ENCODE results near the gene PPCDC. TPM values are rescaled to one million over a fixed set of nuclear protein-coding genes. Genes with fewer than 3 reads are reported as not detected.

PPCDC gene
- polyA plus RNA-seq, 3 donors: 14.2 to 33.7 (median 18.7) TPM

DNA sequence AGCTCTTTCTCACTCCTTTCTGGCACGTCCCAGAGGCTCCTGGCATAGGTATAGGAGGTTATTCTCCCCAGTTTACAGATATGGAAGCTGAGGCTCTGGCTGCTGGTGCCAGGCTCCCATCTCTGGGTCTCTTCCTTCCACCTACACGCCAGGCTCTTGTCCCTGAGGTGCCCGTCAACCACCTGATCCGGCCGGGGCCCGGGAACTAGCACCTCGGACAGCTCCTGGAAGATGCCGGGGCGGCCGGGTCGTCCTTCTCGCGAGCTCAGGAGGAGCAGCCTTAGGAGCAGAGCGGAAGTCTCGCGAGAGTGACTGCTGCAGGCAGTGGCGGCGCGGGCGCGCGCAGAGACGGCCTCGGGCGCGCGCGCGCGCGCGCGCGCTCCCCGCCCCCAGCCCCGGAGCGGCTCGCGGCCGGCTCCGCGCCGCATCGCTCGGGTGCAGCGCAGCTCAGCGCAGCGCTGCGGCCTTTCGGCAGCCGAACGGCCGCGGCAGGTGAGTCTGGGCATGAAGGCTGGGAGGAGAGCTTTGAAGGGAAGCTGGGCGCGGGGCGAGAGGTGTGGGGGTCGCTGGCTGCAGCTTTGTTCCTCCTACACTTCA is 28.1 kb upstream of the PPCDC start, which contains the start of gene SCAMP5:
SCAMP5 (plus strand) TSS at position 382 of the 597 bp plus-strand sequence. CDS start 16,277 bp downstream, outside the sequence.
- Histone ChIP-seq H3K36me3 (replicated peaks in 1 of 2; ENCODE audit: control insufficient read depth in 1 of 2, insufficient read depth in 2 of 2, low read length in 2 of 2) (no peaks in the 10 kb centered on the region), H3K27ac (ENCODE audit: low read depth in 1 of 2, low read length in 2 of 2) (no peak within 1 kb of the TSS), H3K4me3 (replicated peaks in 1 of 3; ENCODE audit: low read depth in 2 of 3, low read length in 3 of 3) (peak within 1 kb of the TSS; percentile 49 to 84 (median 58)), H3K27me3 (ENCODE audit: control insufficient read depth in 2 of 2, insufficient read depth in 2 of 2, low read length in 2 of 2) (peaks cover 13 to 29% of the 10 kb centered on the region in 2 donors), H3K9ac (ENCODE audit: insufficient read depth, low read length, poor library complexity, severe bottlenecking) (peak within 1 kb of the TSS; percentile 46), H3K4me2 (replicated peaks; ENCODE audit: extremely low read depth, low read length, poor library complexity, severe bottlenecking) (peak within 1 kb of the TSS; percentile 90), H3K79me2 (ENCODE audit: insufficient read depth, low read length) (no peaks in the 10 kb centered on the region), H4K20me1 (ENCODE audit: insufficient read depth, low read length) (no peaks in the 10 kb centered on the region), H2AFZ (ENCODE audit: insufficient read depth, low read depth, low read length, poor library complexity, severe bottlenecking) (peak within 1 kb of the TSS; percentile 70), H3K9me3 (replicated peaks in 1 of 2; ENCODE audit: control insufficient read depth in 1 of 2, insufficient read depth in 1 of 2, low read length in 2 of 2) (no peaks in the 10 kb centered on the region), H3K4me1 (ENCODE audit: control insufficient read depth in 1 of 2, insufficient read depth in 2 of 2, low read length in 2 of 2) (peaks cover 10 to 11% of the 10 kb centered on the region in 2 donors)
- peak within 1 kb of the TSS in 1 of 7 donors; percentile 25 for H3K27ac Mint-ChIP-seq
- WGBS (ENCODE audit: insufficient coverage): 0% methylated on average over 53 of the region's 58 CpGs
- peak within 1 kb of the TSS; percentile 77 to 89 for H3K4me3 Mint-ChIP-seq
- H3K4me1 Mint-ChIP-seq: peaks cover 18% of the 10 kb centered on the region
- DNase-seq: peak; percentile 86 to 91 (median 88)
- H3K9me3 Mint-ChIP-seq: peaks cover 0 to 9% (median 5%) of the 10 kb centered on the region in 7 donors
- TF ChIP-seq, protein P1, sequence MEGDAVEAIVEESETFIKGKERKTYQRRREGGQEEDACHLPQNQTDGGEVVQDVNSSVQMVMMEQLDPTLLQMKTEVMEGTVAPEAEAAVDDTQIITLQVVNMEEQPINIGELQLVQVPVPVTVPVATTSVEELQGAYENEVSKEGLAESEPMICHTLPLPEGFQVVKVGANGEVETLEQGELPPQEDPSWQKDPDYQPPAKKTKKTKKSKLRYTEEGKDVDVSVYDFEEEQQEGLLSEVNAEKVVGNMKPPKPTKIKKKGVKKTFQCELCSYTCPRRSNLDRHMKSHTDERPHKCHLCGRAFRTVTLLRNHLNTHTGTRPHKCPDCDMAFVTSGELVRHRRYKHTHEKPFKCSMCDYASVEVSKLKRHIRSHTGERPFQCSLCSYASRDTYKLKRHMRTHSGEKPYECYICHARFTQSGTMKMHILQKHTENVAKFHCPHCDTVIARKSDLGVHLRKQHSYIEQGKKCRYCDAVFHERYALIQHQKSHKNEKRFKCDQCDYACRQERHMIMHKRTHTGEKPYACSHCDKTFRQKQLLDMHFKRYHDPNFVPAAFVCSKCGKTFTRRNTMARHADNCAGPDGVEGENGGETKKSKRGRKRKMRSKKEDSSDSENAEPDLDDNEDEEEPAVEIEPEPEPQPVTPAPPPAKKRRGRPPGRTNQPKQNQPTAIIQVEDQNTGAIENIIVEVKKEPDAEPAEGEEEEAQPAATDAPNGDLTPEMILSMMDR (IDR thresholded peaks at IDR 0.05): no peak
- intact Hi-C loops (cut with micrococcal nuclease): no loop called here
- peaks cover 0 to 3% of the 10 kb centered on the region in 2 donors for H3K36me3 Mint-ChIP-seq
- peaks cover 32 to 47% (median 34%) of the 10 kb centered on the region in 3 donors for H3K27me3 Mint-ChIP-seq (ENCODE audit: low read depth in 3 of 3)

GRCh38 chr15:74995779-74996765 is 27.3 kb upstream of the PPCDC start:
- intact Hi-C loops (cut with micrococcal nuclease): no loop called here
- Histone ChIP-seq H3K4me3 (replicated peaks in 1 of 3; ENCODE audit: low read depth in 2 of 3, low read length in 3 of 3) (peak overlapping the region; percentile 49 to 84 (median 58)), H3K27ac (ENCODE audit: low read depth in 1 of 2, low read length in 2 of 2) (no peak overlapping the region), H3K79me2 (ENCODE audit: insufficient read depth, low read length) (no peaks in the 10 kb centered on the region), H3K4me1 (ENCODE audit: control insufficient read depth in 1 of 2, insufficient read depth in 2 of 2, low read length in 2 of 2) (peaks cover 10 to 11% of the 10 kb centered on the region in 2 donors), H3K4me2 (replicated peaks; ENCODE audit: extremely low read depth, low read length, poor library complexity, severe bottlenecking) (peak overlapping the region; percentile 90), H3K27me3 (ENCODE audit: control insufficient read depth in 2 of 2, insufficient read depth in 2 of 2, low read length in 2 of 2) (peaks cover 13 to 29% of the 10 kb centered on the region in 2 donors), H2AFZ (ENCODE audit: insufficient read depth, low read depth, low read length, poor library complexity, severe bottlenecking) (peak overlapping the region; percentile 70), H3K9me3 (replicated peaks in 1 of 2; ENCODE audit: control insufficient read depth in 1 of 2, insufficient read depth in 1 of 2, low read length in 2 of 2) (no peaks in the 10 kb centered on the region), H4K20me1 (ENCODE audit: insufficient read depth, low read length) (no peaks in the 10 kb centered on the region), H3K36me3 (replicated peaks in 1 of 2; ENCODE audit: control insufficient read depth in 1 of 2, insufficient read depth in 2 of 2, low read length in 2 of 2) (no peaks in the 10 kb centered on the region), H3K9ac (ENCODE audit: insufficient read depth, low read length, poor library complexity, severe bottlenecking) (peak overlapping the region; percentile 46)
- peaks cover 0 to 3% of the 10 kb centered on the region in 2 donors for H3K36me3 Mint-ChIP-seq
- DNase-seq: no peak
- H3K27ac Mint-ChIP-seq: peak overlapping the region in 1 of 7 donors; percentile 25
- peak overlapping the region; percentile 77 to 89 for H3K4me3 Mint-ChIP-seq
- H3K9me3 Mint-ChIP-seq: peaks cover 0 to 9% (median 5%) of the 10 kb centered on the region in 7 donors
- H3K27me3 Mint-ChIP-seq (ENCODE audit: low read depth in 3 of 3): peaks cover 31 to 42% (median 34%) of the 10 kb centered on the region in 3 donors
- WGBS (ENCODE audit: insufficient coverage): 28% methylated on average over 30 of the region's 42 CpGs
- TF ChIP-seq, protein P1 (IDR thresholded peaks at IDR 0.05): no peak
- H3K4me1 Mint-ChIP-seq: peaks cover 18% of the 10 kb centered on the region

All from CD14-positive monocyte (primary cell).